PC-9 (cell line): ENCODE measurements around the gene CALU. TPM values are rescaled to one million over a fixed set of nuclear protein-coding genes. Genes with fewer than 3 reads are reported as not detected.

Source experiments
- BruUV-seq: library from RNA; stranded (reverse); fragments of 400-500 nt; replicated peaks from 2 replicates; lab custom pipeline; 2021; lab: Mats Ljungman, UMichigan
- CTCF ChIA-PET: fragments of 300-600 bp; sonication (Branson Sonifier 250); formaldehyde crosslinking; loops from one replicate; lab custom pipeline; 2022; ENCODE audit warnings: antibody characterized with exemption; lab: Charles Lee
- POLR2A ChIA-PET: fragments of 300-600 bp; sonication (Branson Sonifier 250); formaldehyde crosslinking; loops from one replicate; lab custom pipeline; 2022; ENCODE audit warnings: antibody characterized with exemption; ENCODE audit not compliant: unreplicated experiment; lab: Charles Lee
- DNase-seq, 2 experiments: peaks; one replicate each; pipeline versions ENCODE4 v3.0.0 to v3.0.0-alpha.2; 2015 to 2022; ENCODE audit warnings: mixed read lengths in 1 of 2
- H2AFZ ChIP-seq: fragments of 200-600 bp; sonication (generic); 2 replicates; pipeline ENCODE4 v1.8.1; 2017; ENCODE audit warnings: antibody characterized with exemption
- H3F3A ChIP-seq: fragments of 200-600 bp; sonication (generic); 2 replicates; pipeline ENCODE4 v1.8.1; 2017; ENCODE audit warnings: antibody characterized with exemption, mild to moderate bottlenecking, low read depth; ENCODE audit not compliant: insufficient read depth
- H3K27ac ChIP-seq: fragments of 200-600 bp; sonication (generic); 2 replicates; pipeline ENCODE4 v1.6.1; 2016; ENCODE audit warnings: mixed run types
- H3K27me3 ChIP-seq: fragments of 200-600 bp; sonication (generic); 2 replicates; pipeline ENCODE4 v1.6.1; 2016; ENCODE audit warnings: low read depth, mixed run types; ENCODE audit not compliant: insufficient read depth
- H3K36me3 ChIP-seq: fragments of 200-600 bp; sonication (generic); 2 replicates; pipeline ENCODE4 v1.6.1; 2016; ENCODE audit warnings: low read depth, mixed run types
- H3K4me1 ChIP-seq: fragments of 200-600 bp; sonication (generic); replicated peaks from 2 replicates; pipeline ENCODE4 v1.6.1; 2016; ENCODE audit warnings: mixed run types; ENCODE audit not compliant: insufficient read depth
- H3K4me2 ChIP-seq: fragments of 200-600 bp; sonication (generic); 2 replicates; pipeline ENCODE4 v1.6.1; 2017; ENCODE audit warnings: mixed run types
- H3K4me3 ChIP-seq: fragments of 200-600 bp; sonication (generic); 2 replicates; pipeline ENCODE4 v1.6.1; 2016; ENCODE audit warnings: mixed run types
- H3K79me2 ChIP-seq: fragments of 200-600 bp; sonication (generic); 2 replicates; pipeline ENCODE4 v1.6.1; 2017; ENCODE audit warnings: low read depth, mixed run types
- H3K9me2 ChIP-seq: fragments of 200-600 bp; sonication (generic); 2 replicates; pipeline ENCODE4 v1.8.1; 2017; ENCODE audit warnings: mild to moderate bottlenecking; ENCODE audit not compliant: insufficient read depth
- H3K9me3 ChIP-seq: fragments of 200-600 bp; sonication (generic); 2 replicates; pipeline ENCODE4 v1.8.1; 2016; ENCODE audit warnings: low read depth; ENCODE audit not compliant: insufficient read depth
- H4K20me1 ChIP-seq: fragments of 200-600 bp; sonication (generic); 2 replicates; pipeline ENCODE4 v1.8.1; 2017; ENCODE audit not compliant: insufficient read depth
- EZH2 ChIP-seq: fragments of 200-600 bp; sonication (generic); IDR thresholded peaks from 2 replicates; pipeline ENCODE4 v1.8.0; 2017; ENCODE audit warnings: antibody characterized with exemption, low read depth
- intact Hi-C: fragments of 100-400 bp; cut with micrococcal nuclease; formaldehyde crosslinking; loops from one replicate; pipeline ENCODE4 v1.10.0; 2022; ENCODE audit not compliant: unreplicated experiment
- total RNA-seq: library from RNA; stranded (reverse); gene quantifications from 2 replicates; pipeline ENCODE4 v1.2.3, GENCODE V29; 2021
- TF ChIP-seq, protein P1 (sequence below): fragments of 200-600 bp; sonication (generic); conservative IDR thresholded peaks from 2 replicates; pipeline ENCODE4 v1.6.1; 2017; ENCODE audit warnings: mixed run types, antibody characterized with exemption, mild to moderate bottlenecking, moderate library complexity

Gene CALU
- total RNA-seq, 1 experiment from 2014 or later: 152 TPM

DNA sequence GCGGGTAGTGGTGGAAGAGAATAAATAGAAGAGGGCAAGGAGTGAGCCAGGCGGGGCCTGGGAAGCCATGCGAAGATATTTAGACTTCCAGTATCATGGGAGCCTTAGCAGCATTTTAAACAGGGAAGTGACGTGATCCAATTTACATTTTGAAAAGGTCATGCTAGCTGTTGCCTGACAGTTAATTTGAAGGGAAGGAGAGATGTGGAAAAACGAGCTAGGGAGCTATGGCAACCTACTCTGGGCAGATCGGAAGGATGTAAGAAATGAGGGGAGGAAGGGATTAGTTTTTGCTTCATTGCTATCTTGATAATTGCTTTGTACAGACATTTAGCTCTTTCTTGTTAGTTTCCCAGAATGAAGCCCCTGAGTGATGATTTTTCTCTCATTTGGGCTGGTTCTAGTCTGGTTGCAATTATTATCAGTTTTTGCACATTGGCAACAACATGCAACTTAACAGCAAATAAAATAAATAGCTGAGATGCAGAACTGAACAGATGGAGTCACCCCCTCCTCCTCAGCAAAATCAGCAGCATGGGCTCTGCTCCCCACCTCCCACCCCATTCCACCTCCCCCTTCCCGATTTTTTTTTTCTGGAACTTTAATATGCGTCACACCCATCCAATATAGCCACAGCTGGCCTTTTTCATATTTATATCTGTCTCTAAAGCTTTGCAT is 13.0 kb upstream of the CALU start:
- BruUV-seq: no TSS peak
- H3K4me2 ChIP-seq: no peak overlapping the region

DNA sequence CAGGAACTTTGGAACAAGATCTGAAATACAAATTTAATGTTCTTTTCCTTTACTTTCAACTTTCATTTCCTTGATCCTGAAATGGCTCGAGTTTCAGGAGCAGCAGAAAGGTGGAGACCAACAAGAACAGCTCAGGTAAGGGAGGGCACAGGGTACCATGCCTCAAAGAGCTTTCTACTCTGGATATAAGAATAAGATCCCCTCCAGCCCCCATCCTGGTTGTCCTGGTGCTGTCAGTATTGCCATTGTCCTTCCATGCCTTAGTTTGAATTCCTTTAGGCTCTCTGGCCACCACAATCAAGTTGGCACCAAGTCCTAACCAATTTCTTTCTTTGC is 12.5 kb upstream of the CALU start:
- no TSS peak for BruUV-seq
- Histone ChIP-seq H4K20me1 (no peaks in the 10 kb centered on the region), H3K9me3 (no peaks in the 10 kb centered on the region), H3K36me3 (no peaks in the 10 kb centered on the region), H3K27ac (no peak overlapping the region), H3K27me3 (no peaks in the 10 kb centered on the region), H2AFZ (no peak overlapping the region), H3K9me2 (no peaks in the 10 kb centered on the region), H3K4me3 (no peak overlapping the region), H3K4me1 (peaks cover 8% of the 10 kb centered on the region; the same call in 1 of the 2 replicates), H3F3A (no peaks in the 10 kb centered on the region), H3K4me2 (no peak overlapping the region), H3K79me2 (no peaks in the 10 kb centered on the region)
- intact Hi-C loops: no loop called here
- POLR2A ChIA-PET: no interaction called here
- CTCF ChIA-PET: no interaction called here
- no peak for TF ChIP-seq EZH2
- TF ChIP-seq, protein P1, sequence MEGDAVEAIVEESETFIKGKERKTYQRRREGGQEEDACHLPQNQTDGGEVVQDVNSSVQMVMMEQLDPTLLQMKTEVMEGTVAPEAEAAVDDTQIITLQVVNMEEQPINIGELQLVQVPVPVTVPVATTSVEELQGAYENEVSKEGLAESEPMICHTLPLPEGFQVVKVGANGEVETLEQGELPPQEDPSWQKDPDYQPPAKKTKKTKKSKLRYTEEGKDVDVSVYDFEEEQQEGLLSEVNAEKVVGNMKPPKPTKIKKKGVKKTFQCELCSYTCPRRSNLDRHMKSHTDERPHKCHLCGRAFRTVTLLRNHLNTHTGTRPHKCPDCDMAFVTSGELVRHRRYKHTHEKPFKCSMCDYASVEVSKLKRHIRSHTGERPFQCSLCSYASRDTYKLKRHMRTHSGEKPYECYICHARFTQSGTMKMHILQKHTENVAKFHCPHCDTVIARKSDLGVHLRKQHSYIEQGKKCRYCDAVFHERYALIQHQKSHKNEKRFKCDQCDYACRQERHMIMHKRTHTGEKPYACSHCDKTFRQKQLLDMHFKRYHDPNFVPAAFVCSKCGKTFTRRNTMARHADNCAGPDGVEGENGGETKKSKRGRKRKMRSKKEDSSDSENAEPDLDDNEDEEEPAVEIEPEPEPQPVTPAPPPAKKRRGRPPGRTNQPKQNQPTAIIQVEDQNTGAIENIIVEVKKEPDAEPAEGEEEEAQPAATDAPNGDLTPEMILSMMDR: no peak
- DNase-seq: no peak

More for the DNA sequence above, 13.0 kb upstream of the CALU start:
- ChIA-PET CTCF (no interaction called here), POLR2A (no interaction called here)
- Histone ChIP-seq H3K9me2 (no peaks in the 10 kb centered on the region), H3F3A (no peaks in the 10 kb centered on the region), H3K4me3 (no peak overlapping the region), H2AFZ (no peak overlapping the region), H3K36me3 (no peaks in the 10 kb centered on the region), H3K4me1 (peaks cover 8% of the 10 kb centered on the region; the same call in 1 of the 2 replicates), H3K27ac (no peak overlapping the region), H3K27me3 (no peaks in the 10 kb centered on the region), H4K20me1 (no peaks in the 10 kb centered on the region), H3K79me2 (no peaks in the 10 kb centered on the region), H3K9me3 (no peaks in the 10 kb centered on the region)
- no peak for DNase-seq
- no peak for TF ChIP-seq EZH2
- TF ChIP-seq, protein P1: no peak
- intact Hi-C loops: no loop called here

DNA sequence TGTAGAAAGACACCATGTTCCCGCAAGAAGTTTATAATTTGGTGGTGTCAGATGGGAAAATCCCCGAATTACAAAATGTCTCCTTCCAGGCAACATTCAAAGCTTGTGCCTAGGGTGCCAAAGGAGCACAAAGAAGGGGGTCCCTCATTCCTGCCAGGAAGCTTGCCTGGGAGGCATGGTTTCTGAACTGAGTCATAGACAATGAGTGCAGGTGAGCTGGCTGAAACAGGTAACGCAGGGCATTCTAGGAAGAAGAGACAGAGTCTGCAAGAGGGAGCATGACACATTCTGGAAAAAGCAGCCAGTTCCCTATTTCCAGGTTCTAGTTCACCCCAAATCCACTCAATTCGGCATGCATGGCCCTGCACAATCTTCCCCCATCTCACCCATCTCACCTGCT is 11.9 kb upstream of the CALU start:
- no TSS peak for BruUV-seq
- Histone ChIP-seq H3K27ac (no peak overlapping the region), H4K20me1 (no peaks in the 10 kb centered on the region), H2AFZ (no peak overlapping the region), H3K4me3 (no peak overlapping the region), H3F3A (no peaks in the 10 kb centered on the region), H3K4me1 (peaks cover 8% of the 10 kb centered on the region; the same call in 1 of the 2 replicates), H3K79me2 (no peaks in the 10 kb centered on the region), H3K4me2 (no peak overlapping the region), H3K9me3 (no peaks in the 10 kb centered on the region), H3K27me3 (no peaks in the 10 kb centered on the region), H3K9me2 (no peaks in the 10 kb centered on the region), H3K36me3 (no peaks in the 10 kb centered on the region)
- TF ChIP-seq, protein P1: no peak
- TF ChIP-seq EZH2: no peak
- intact Hi-C loops: no loop called here
- POLR2A ChIA-PET: interaction anchor here (0.7 kb wide), 1 partner anchor 1566 kb away, joined by 3 read pairs; the partner anchor contains the start of gene CPA4
- CTCF ChIA-PET: no interaction called here
- peak in 1 of 2 experiments; percentile 14 for DNase-seq
